Liver (tissue), 9 donors: ENCODE measurements around the gene CFAP251. TPM values are rescaled to one million over a fixed set of nuclear protein-coding genes. Genes with fewer than 3 reads are reported as not detected.

Experiments
- DNase-seq: peaks from one replicate; pipeline ENCODE4 v3.0.0-alpha.2; 2017; ENCODE audit warnings: low spot score
- H3K27ac ChIP-seq, 2 donors: one replicate each; pipeline ENCODE4 v1.7.0; 2013; ENCODE audit warnings: inconsistent platforms in 2 of 2, low read length in 2 of 2, control low read depth in 1 of 2, low read depth in 1 of 2, mild to moderate bottlenecking in 1 of 2
- H3K27me3 ChIP-seq, 4 donors: one replicate each; pipeline versions ENCODE4 v1.6.1 to v1.7.0; 2013; ENCODE audit warnings: low read length in 3 of 4, inconsistent platforms in 1 of 4, mild to moderate bottlenecking in 1 of 4, moderate library complexity in 1 of 4; ENCODE audit not compliant: control insufficient read depth in 4 of 4, insufficient read depth in 4 of 4
- H3K36me3 ChIP-seq, 4 donors: one replicate each; pipeline versions ENCODE4 v1.6.1 to v1.7.0; 2013; ENCODE audit warnings: low read length in 3 of 4, mild to moderate bottlenecking in 3 of 4, low read depth in 1 of 4, moderate library complexity in 1 of 4; ENCODE audit not compliant: control insufficient read depth in 4 of 4, insufficient read depth in 3 of 4
- H3K4me1 ChIP-seq, 4 donors: one replicate each; pipeline versions ENCODE4 v1.6.1 to v1.7.0; 2013; ENCODE audit warnings: low read length in 3 of 4, mild to moderate bottlenecking in 3 of 4, moderate library complexity in 1 of 4; ENCODE audit not compliant: control insufficient read depth in 4 of 4, insufficient read depth in 4 of 4
- H3K4me3 ChIP-seq, 3 donors: one replicate each; pipeline versions ENCODE4 v1.6.1 to v1.7.0; 2013; ENCODE audit warnings: low read length in 3 of 3, control low read depth in 1 of 3, low read depth in 1 of 3, mild to moderate bottlenecking in 1 of 3
- H3K9ac ChIP-seq, 2 donors: one replicate each; pipeline ENCODE4 v1.7.0; 2013; ENCODE audit warnings: low read length in 2 of 2, mild to moderate bottlenecking in 2 of 2, moderate library complexity in 2 of 2, control low read depth in 1 of 2, low read depth in 1 of 2
- H3K9me3 ChIP-seq, 4 donors: one replicate each; pipeline versions ENCODE4 v1.6.1 to v1.7.0; 2013; ENCODE audit warnings: low read length in 3 of 4; ENCODE audit not compliant: control insufficient read depth in 4 of 4
- ATF3 ChIP-seq: IDR thresholded peaks from 2 replicates; pipeline ENCODE4 v1.6.1; 2016; ENCODE audit warnings: antibody characterized with exemption
- CTCF ChIP-seq: fragments of 150-350 bp; IDR thresholded peaks from 2 replicates; pipeline ENCODE4 v1.5.1; 2017; ENCODE audit warnings: improper control_type of control experiment, low read depth, low read length; ENCODE audit not compliant: missing input control
- FOXA1 ChIP-seq: IDR thresholded peaks from 2 replicates; pipeline ENCODE4 v1.6.1; 2016; ENCODE audit warnings: antibody characterized with exemption
- FOXA2 ChIP-seq: IDR thresholded peaks from 2 replicates; pipeline ENCODE4 v1.6.1; 2016; ENCODE audit warnings: antibody characterized with exemption
- GABPA ChIP-seq, 2 donors: IDR thresholded peaks in 1 of 2; conservative IDR thresholded peaks in 1 of 2; 2 replicates each; pipeline ENCODE4 v1.6.1; 2016; ENCODE audit warnings: antibody characterized with exemption in 2 of 2, mild to moderate bottlenecking in 1 of 2, moderate library complexity in 1 of 2
- HNF4A ChIP-seq, 2 donors: conservative IDR thresholded peaks; 2 replicates each; pipeline ENCODE4 v1.6.1; 2016; ENCODE audit warnings: antibody characterized with exemption in 2 of 2, mild to moderate bottlenecking in 2 of 2
- HNF4G ChIP-seq: IDR thresholded peaks from 2 replicates; pipeline ENCODE4 v1.6.1; 2016; ENCODE audit warnings: antibody characterized with exemption
- JUND ChIP-seq, 2 donors: IDR thresholded peaks; 2 replicates each; pipeline ENCODE4 v1.6.1; 2016; ENCODE audit warnings: antibody characterized with exemption in 2 of 2
- MAX ChIP-seq: IDR thresholded peaks from 2 replicates; pipeline ENCODE4 v1.6.1; 2016; ENCODE audit warnings: antibody characterized with exemption
- NR2F2 ChIP-seq: IDR thresholded peaks from 2 replicates; pipeline ENCODE4 v1.6.1; 2016; ENCODE audit warnings: antibody characterized with exemption
- RAD21 ChIP-seq, 2 donors: IDR thresholded peaks; 2 replicates each; pipeline ENCODE4 v1.6.1; 2016; ENCODE audit warnings: antibody characterized with exemption in 2 of 2, mild to moderate bottlenecking in 2 of 2
- RXRA ChIP-seq, 2 donors: IDR thresholded peaks; 2 replicates each; pipeline ENCODE4 v1.6.1; 2017 to 2018; ENCODE audit warnings: antibody characterized with exemption in 2 of 2, mild to moderate bottlenecking in 1 of 2
- SP1 ChIP-seq: IDR thresholded peaks from 2 replicates; pipeline ENCODE4 v1.6.1; 2018; ENCODE audit warnings: antibody characterized with exemption, mild to moderate bottlenecking
- TAF1 ChIP-seq: conservative IDR thresholded peaks from 2 replicates; pipeline ENCODE4 v1.6.1; 2016; ENCODE audit warnings: antibody characterized with exemption, mild to moderate bottlenecking
- YY1 ChIP-seq: IDR thresholded peaks from 2 replicates; pipeline ENCODE4 v1.6.1; 2016; ENCODE audit warnings: antibody characterized with exemption, mild to moderate bottlenecking
- ZBTB33 ChIP-seq: IDR thresholded peaks from 2 replicates; pipeline ENCODE4 v1.6.1; 2016; ENCODE audit warnings: antibody characterized with exemption
- WGBS: extraction: QIAGEN DNeasy Blood & Tissue Kit; methylation state at CpG from one replicate; pipeline ENCODE4 v1.1.7; 2013; 5-methylcytosine and 5-hydroxymethylcytosine counted together
- polyA plus RNA-seq, 2 donors: library from polyadenylated mRNA; stranded (reverse) in 1 of 2; unstranded in 1 of 2; fragments of 200-250 nt in 1 of 2; fragments of >200 nt in 1 of 2; fragmentation: Nextera tagmentation in 1 of 2; extraction: Ambion mirVana in 1 of 2; gene quantifications; one replicate each; pipeline versions ENCODE4 v1.2.1 to v1.2.3, GENCODE V29; 2013 to 2015
- total RNA-seq, 2 donors: library from RNA; depleted of rRNA; stranded (reverse); fragments of >200 nt; gene quantifications; one replicate each; pipeline ENCODE4 v1.2.3, GENCODE V29; 2014
- TF ChIP-seq, protein P1 (sequence below): IDR thresholded peaks from 2 replicates; pipeline ENCODE4 v1.6.1; 2016; ENCODE audit warnings: antibody characterized with exemption, mild to moderate bottlenecking
- donor health status: healthy.
- donor health status: healthy.
- donor health status: healthy.
- donor health status: healthy.
- donor health status: healthy.

The CFAP251 gene
- total and polyA plus RNA-seq, 4 donors = 1.6 to 4.0 (median 2.0) TPM

DNA sequence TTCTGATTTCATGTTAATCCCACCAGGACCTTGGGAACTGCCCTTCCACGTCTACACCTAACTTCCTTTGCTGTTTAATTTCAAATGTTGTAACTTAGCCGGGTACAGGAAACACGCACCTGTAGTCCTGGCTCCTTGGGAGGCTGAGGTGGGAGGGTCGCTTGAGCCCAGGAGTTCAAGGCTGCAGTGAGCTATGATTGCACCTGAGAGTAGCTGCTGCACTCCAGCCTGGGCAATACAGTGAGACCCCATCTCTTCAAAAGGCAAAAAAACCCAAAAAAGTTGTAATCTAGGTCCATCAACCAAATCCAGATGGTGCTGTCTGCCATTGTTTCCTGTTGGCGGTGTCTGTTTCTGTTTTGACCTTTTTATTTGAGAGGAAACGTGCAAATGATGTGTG lies 117.8 kb downstream of the CFAP251 start:
- no peak for TF ChIP-seq RXRA (IDR thresholded peaks at IDR 0.05)
- TF ChIP-seq FOXA1 = no peak
- TF ChIP-seq FOXA2 = no peak
- no peak for TF ChIP-seq HNF4A (conservative IDR thresholded peaks at IDR 0.05)
- no peak for TF ChIP-seq ATF3
- TF ChIP-seq HNF4G = no peak
- TF ChIP-seq, protein P1, sequence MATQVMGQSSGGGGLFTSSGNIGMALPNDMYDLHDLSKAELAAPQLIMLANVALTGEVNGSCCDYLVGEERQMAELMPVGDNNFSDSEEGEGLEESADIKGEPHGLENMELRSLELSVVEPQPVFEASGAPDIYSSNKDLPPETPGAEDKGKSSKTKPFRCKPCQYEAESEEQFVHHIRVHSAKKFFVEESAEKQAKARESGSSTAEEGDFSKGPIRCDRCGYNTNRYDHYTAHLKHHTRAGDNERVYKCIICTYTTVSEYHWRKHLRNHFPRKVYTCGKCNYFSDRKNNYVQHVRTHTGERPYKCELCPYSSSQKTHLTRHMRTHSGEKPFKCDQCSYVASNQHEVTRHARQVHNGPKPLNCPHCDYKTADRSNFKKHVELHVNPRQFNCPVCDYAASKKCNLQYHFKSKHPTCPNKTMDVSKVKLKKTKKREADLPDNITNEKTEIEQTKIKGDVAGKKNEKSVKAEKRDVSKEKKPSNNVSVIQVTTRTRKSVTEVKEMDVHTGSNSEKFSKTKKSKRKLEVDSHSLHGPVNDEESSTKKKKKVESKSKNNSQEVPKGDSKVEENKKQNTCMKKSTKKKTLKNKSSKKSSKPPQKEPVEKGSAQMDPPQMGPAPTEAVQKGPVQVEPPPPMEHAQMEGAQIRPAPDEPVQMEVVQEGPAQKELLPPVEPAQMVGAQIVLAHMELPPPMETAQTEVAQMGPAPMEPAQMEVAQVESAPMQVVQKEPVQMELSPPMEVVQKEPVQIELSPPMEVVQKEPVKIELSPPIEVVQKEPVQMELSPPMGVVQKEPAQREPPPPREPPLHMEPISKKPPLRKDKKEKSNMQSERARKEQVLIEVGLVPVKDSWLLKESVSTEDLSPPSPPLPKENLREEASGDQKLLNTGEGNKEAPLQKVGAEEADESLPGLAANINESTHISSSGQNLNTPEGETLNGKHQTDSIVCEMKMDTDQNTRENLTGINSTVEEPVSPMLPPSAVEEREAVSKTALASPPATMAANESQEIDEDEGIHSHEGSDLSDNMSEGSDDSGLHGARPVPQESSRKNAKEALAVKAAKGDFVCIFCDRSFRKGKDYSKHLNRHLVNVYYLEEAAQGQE = no peak
- TF ChIP-seq TAF1 = no peak
- 95% methylated on average over 6 of the region's 6 CpGs for WGBS
- Histone ChIP-seq H3K9ac (no peak overlapping the region), H3K9me3 (no peaks in the 10 kb centered on the region), H3K4me1 (peaks cover 3 to 14% (median 8%) of the 10 kb centered on the region in 4 donors), H3K4me3 (no peak overlapping the region), H3K27me3 (no peaks in the 10 kb centered on the region), H3K27ac (no peak overlapping the region), H3K36me3 (peaks cover 0 to 12% (median 6%) of the 10 kb centered on the region in 4 donors)
- DNase-seq = no peak

DNA sequence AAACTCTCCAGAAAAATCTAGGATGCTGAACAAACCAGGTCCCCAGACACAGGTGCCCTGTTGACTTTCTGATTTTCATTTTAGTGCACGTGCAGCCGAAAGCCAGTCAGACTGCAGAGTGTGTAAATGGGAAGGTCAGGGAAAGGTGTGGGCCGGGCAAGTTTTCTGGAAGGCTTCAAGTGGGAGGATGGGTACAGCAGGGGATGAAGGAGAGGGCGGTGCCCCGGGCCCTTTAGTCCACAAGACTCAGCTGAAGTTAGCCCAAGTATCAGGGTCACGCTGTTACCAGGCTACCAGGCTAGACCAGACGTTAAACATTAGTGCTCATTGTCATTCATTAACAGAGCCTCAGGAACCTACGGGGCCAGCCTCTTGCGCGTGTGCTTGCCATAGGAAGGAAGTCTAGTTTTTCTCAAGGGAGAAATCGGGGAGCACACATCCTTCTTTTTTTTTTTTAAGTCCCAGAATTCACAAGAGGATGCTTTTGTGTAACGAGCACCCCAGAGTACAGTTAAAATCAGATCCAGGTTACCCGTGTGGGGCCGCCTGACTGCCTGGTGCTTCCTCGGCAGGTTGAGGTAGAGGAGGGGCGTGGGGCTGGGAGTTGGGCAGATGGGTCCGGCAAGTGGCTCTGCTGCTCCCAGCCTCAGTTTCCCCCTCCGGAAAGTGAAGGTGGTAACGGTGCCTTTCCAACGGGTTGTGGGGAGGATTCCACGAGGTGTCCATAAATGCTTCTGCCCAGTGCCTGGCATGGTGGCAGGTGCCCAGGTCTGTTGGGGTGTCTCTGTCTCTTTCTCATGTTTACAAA lies 122.4 kb downstream of the CFAP251 start:
- Histone ChIP-seq H3K36me3 (peaks cover 3 to 12% (median 6%) of the 10 kb centered on the region in 4 donors), H3K9me3 (no peaks in the 10 kb centered on the region), H3K27ac (peak overlapping the region in 1 of 2 donors; percentile 35), H3K4me1 (peaks cover 4 to 18% (median 8%) of the 10 kb centered on the region in 4 donors), H3K9ac (no peak overlapping the region), H3K4me3 (no peak overlapping the region), H3K27me3 (no peaks in the 10 kb centered on the region)
- WGBS = 55% methylated on average over 21 of the region's 21 CpGs
- no peak for DNase-seq
- TF ChIP-seq, protein P1 = peak; percentile 58
- TF ChIP-seq HNF4G (peak; percentile 29), GABPA (IDR thresholded peaks at IDR 0.05 in 1 of 2, conservative IDR thresholded peaks at IDR 0.05 in 1 of 2) (peak in 1 of 2 donors; percentile 17), RXRA (IDR thresholded peaks at IDR 0.05) (peak; percentile 81 to 82), HNF4A (conservative IDR thresholded peaks at IDR 0.05) (peak; percentile 73 to 80), TAF1 (no peak), NR2F2 (no peak), MAX (peak; percentile 54), RAD21 (IDR thresholded peaks at IDR 0.05) (peak in 1 of 2 donors; percentile 19), ZBTB33 (no peak), YY1 (peak; percentile 34), JUND (IDR thresholded peaks at IDR 0.05) (peak; percentile 21 to 64), CTCF (no peak), SP1 (peak; percentile 84), FOXA2 (peak; percentile 52), ATF3 (no peak)
